Measurements from ENCODE around the gene ARHGEF19.
"Not testable (repeated sequence)": the region's sequence is repeated elsewhere in the genome, so short reads cannot be mapped to it uniquely, and the experiment has no call there.

The ARHGEF19 gene

GRCh38 chr1:16246961-16247360, 34.5 kb upstream of the ARHGEF19 start:
- Mint-ChIP-seq H3K36me3 (ENCODE audit: low read depth) (peaks cover 25% of the 10 kb centered on the region), H3K4me3 (no peak overlapping the region), H3K9me3 (no peaks in the 10 kb centered on the region), H3K27me3 (ENCODE audit: low read depth) (no peaks in the 10 kb centered on the region), H3K4me1 (peaks cover 41% of the 10 kb centered on the region), H3K27ac (peak overlapping the region; percentile 62 to 68 (median 65))
- TF ChIP-seq CTCF (IDR thresholded peaks at IDR 0.05; ENCODE audit: unreplicated experiment in 3 of 3), result no peak

- not testable (repeated sequence) for H3K27ac Mint-ChIP-seq; H3K9me3 Mint-ChIP-seq; H3K27me3 Mint-ChIP-seq (ENCODE audit: low read depth); H3K4me3 Mint-ChIP-seq
- peaks cover 43% of the 10 kb centered on the region for H3K4me1 Mint-ChIP-seq
- H3K36me3 Mint-ChIP-seq (ENCODE audit: low read depth), result peaks cover 19% of the 10 kb centered on the region
Measured at GRCh38 chr1:16246239-16246638, 33.8 kb upstream of the ARHGEF19 start.

- H3K4me1 Mint-ChIP-seq, result peaks cover 46% of the 10 kb centered on the region
- peaks cover 19% of the 10 kb centered on the region for H3K36me3 Mint-ChIP-seq (ENCODE audit: low read depth)
- peaks cover 5% of the 10 kb centered on the region for H3K27me3 Mint-ChIP-seq (ENCODE audit: low read depth)
Measured at GRCh38 chr1:16245476-16246196, 33.2 kb upstream of the ARHGEF19 start.

GRCh38 chr1:16244650-16245285, 32.3 kb upstream of the ARHGEF19 start:
- H3K4me3 Mint-ChIP-seq, result no peak overlapping the region
- H3K9me3 Mint-ChIP-seq, result no peaks in the 10 kb centered on the region
- peaks cover 17% of the 10 kb centered on the region for H3K36me3 Mint-ChIP-seq (ENCODE audit: low read depth)
- no peak overlapping the region for H3K27ac Mint-ChIP-seq
- no peak for TF ChIP-seq CTCF (IDR thresholded peaks at IDR 0.05; ENCODE audit: unreplicated experiment in 3 of 3)
- peaks cover 42% of the 10 kb centered on the region for H3K4me1 Mint-ChIP-seq
- H3K27me3 Mint-ChIP-seq (ENCODE audit: low read depth), result peaks cover 5% of the 10 kb centered on the region

More at GRCh38 chr1:16245476-16246196, 33.2 kb upstream of the ARHGEF19 start:
- Mint-ChIP-seq H3K27ac (no peak overlapping the region), H3K9me3 (no peaks in the 10 kb centered on the region), H3K4me3 (no peak overlapping the region)
- TF ChIP-seq CTCF (IDR thresholded peaks at IDR 0.05; ENCODE audit: unreplicated experiment in 3 of 3), result no peak

GRCh38 chr1:16243936-16244649, 31.6 kb upstream of the ARHGEF19 start:
- H3K27ac Mint-ChIP-seq, result no peak overlapping the region
- peaks cover 12% of the 10 kb centered on the region for H3K36me3 Mint-ChIP-seq (ENCODE audit: low read depth)
- peak; percentile 81 to 83 (median 81) for TF ChIP-seq CTCF (IDR thresholded peaks at IDR 0.05; ENCODE audit: unreplicated experiment in 3 of 3)
- peaks cover 5% of the 10 kb centered on the region for H3K27me3 Mint-ChIP-seq (ENCODE audit: low read depth)
- H3K4me3 Mint-ChIP-seq, result no peak overlapping the region
- no peaks in the 10 kb centered on the region for H3K9me3 Mint-ChIP-seq
- H3K4me1 Mint-ChIP-seq, result peaks cover 35% of the 10 kb centered on the region

GRCh38 chr1:16243215-16243610, 30.8 kb upstream of the ARHGEF19 start:
- Mint-ChIP-seq H3K4me3 (no peak overlapping the region), H3K36me3 (ENCODE audit: low read depth) (peaks cover 6% of the 10 kb centered on the region), H3K4me1 (peaks cover 27% of the 10 kb centered on the region), H3K9me3 (no peaks in the 10 kb centered on the region), H3K27ac (no peak overlapping the region), H3K27me3 (ENCODE audit: low read depth) (peaks cover 5% of the 10 kb centered on the region)
- no peak for TF ChIP-seq CTCF (IDR thresholded peaks at IDR 0.05; ENCODE audit: unreplicated experiment in 3 of 3)
